H1 (cell line): ENCODE data around the gene TMA7. TPM values are rescaled to one million over a fixed set of nuclear protein-coding genes. Genes with fewer than 3 reads are reported as not detected.

Experiments
- BACH1 ChIP-seq: IDR thresholded peaks from 2 replicates; pipeline ENCODE4 v1.6.1; 2012; ENCODE audit warnings: low read length, improper control_type of control experiment
- BRCA1 ChIP-seq: IDR thresholded peaks from 2 replicates; pipeline ENCODE4 v1.6.1; 2012; ENCODE audit warnings: low read depth, low read length, improper control_type of control experiment
- CEBPB ChIP-seq: IDR thresholded peaks from 2 replicates; pipeline ENCODE4 v1.6.1; 2012; ENCODE audit warnings: low read depth, low read length
- E2F6 ChIP-seq: IDR thresholded peaks from 2 replicates; pipeline ENCODE4 v1.6.1; 2012; ENCODE audit warnings: inconsistent platforms
- HDAC6 ChIP-seq: IDR thresholded peaks from one replicate; pipeline ENCODE4 v1.7.1; 2012; ENCODE audit warnings: low read depth, mild to moderate bottlenecking, inconsistent platforms, low read length, moderate library complexity
- NANOG ChIP-seq: IDR thresholded peaks from 2 replicates; pipeline ENCODE4 v1.6.1; 2011; ENCODE audit warnings: low read length, low read depth, mild to moderate bottlenecking, inconsistent platforms; ENCODE audit not compliant: insufficient read depth, poor library complexity, severe bottlenecking
- NRF1 ChIP-seq: IDR thresholded peaks from 2 replicates; pipeline ENCODE4 v1.6.1; 2011; ENCODE audit warnings: mild to moderate bottlenecking, low read depth, low read length, improper control_type of control experiment
- POLR2A ChIP-seq, 2 experiments: IDR thresholded peaks; 1 replicate in 1 of 2; 2 replicates in 1 of 2; pipeline ENCODE4 v1.6.1; 2011; ENCODE audit warnings: low read depth in 2 of 2, low read length in 2 of 2, mild to moderate bottlenecking in 2 of 2; ENCODE audit errors: control extremely low read depth in 1 of 2
- SP4 ChIP-seq: IDR thresholded peaks from 2 replicates; pipeline ENCODE4 v1.6.1; 2012; ENCODE audit warnings: low read length, inconsistent platforms
- USF2 ChIP-seq: IDR thresholded peaks from 2 replicates; pipeline ENCODE4 v1.6.1; 2011; ENCODE audit warnings: low read length, improper control_type of control experiment
- polyA plus RNA-seq, 7 experiments: library from polyadenylated mRNA; depleted of rRNA in 3 of 7; stranded (reverse) in 5 of 7; unstranded in 2 of 7; fragments of >200 nt in 5 of 7; fragments of 200-250 nt in 2 of 7; gene quantifications; 1 replicate in 5 of 7; 2 replicates in 1 of 7; 4 replicates in 1 of 7; pipeline versions ENCODE4 v1.2.1 to v1.2.3, GENCODE V29; 2011 to 2013; ENCODE audit warnings: missing spikeins in 2 of 7, mixed read lengths in 2 of 7
- total RNA-seq: library from RNA; stranded (reverse); fragmentation: NEBNext Ultra II Directional; extraction: Animal tissue kit (Norgen Biotek cat#: 25700); gene quantifications from 2 replicates; pipeline ENCODE4 v1.2.1, GENCODE V29; 2021
- TF ChIP-seq, protein P1 (sequence below): IDR thresholded peaks from 2 replicates; pipeline ENCODE4 v1.6.1; 2011; ENCODE audit warnings: low read depth, mild to moderate bottlenecking, low read length; ENCODE audit not compliant: insufficient read depth

TMA7 gene
- total and polyA plus RNA-seq, 2 of the 8 experiments (the other 6 are each of a cell fraction or from before 2014, with no cell fraction given): 138 to 305 TPM

DNA sequence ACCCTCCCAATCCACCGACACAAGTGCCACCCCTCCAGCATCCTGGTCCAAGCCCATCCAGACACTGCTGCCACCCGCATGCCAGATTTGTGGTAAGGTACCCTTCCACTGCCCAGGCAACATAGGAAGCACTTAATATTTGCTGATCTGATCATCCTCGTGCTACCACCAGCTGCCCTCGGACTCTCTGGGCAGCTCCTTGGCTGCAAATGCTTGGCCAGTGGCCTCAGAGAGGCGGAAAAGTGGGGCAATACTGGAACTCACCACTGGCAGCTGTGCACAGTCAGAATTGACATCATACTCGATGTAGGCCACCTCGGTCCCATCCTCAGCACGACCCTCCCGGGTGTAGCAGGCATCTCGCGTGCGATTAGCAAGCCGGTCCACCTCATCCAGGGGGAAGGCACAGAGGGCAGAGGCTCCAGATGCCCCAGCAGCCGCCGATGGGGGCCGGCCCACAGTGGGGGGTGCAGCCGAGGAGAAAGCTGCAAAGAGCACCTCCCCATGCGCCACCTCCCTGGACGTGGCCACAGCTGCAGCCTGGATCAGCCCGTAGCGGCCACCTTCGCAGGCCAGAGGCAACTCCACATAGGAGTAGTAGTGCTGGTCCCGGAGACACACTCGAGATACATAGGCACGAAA, 16.7 kb upstream of the TMA7 start (continued):
- no peak for TF ChIP-seq USF2
- TF ChIP-seq NANOG: no peak
- no peak for TF ChIP-seq BRCA1
- TF ChIP-seq, protein P1, sequence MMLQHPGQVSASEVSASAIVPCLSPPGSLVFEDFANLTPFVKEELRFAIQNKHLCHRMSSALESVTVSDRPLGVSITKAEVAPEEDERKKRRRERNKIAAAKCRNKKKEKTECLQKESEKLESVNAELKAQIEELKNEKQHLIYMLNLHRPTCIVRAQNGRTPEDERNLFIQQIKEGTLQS: no peak
- TF ChIP-seq CEBPB: no peak
- TF ChIP-seq HDAC6: no peak
- no peak for TF ChIP-seq SP4
- TF ChIP-seq POLR2A (IDR thresholded peaks at IDR 0.05; ENCODE audit: control extremely low read depth in 1 of 2, low read depth in 2 of 2, low read length in 2 of 2): no peak
- no peak for TF ChIP-seq E2F6
- no peak for TF ChIP-seq NRF1
- TF ChIP-seq BACH1: no peak
